Testis (tissue), 5 donors: ENCODE measurements around the gene PRELID3B. TPM values are rescaled to one million over a fixed set of nuclear protein-coding genes. Genes with fewer than 3 reads are reported as not detected.

ENCODE experiments used
- DNase-seq: peaks from one replicate; pipeline ENCODE4 v3.0.0-alpha.2; 2019
- H3K27ac ChIP-seq, 2 donors: fragments of 200-600 bp; sonication (generic); one replicate each; pipeline ENCODE4 v1.5.1; 2019
- H3K27me3 ChIP-seq: fragments of 200-600 bp; sonication (generic); one replicate; pipeline ENCODE4 v1.5.1; 2019
- H3K36me3 ChIP-seq: fragments of 200-600 bp; sonication (generic); one replicate; pipeline ENCODE4 v1.5.1; 2017; ENCODE audit warnings: low read depth; ENCODE audit errors: missing control alignments
- H3K4me1 ChIP-seq: fragments of 200-600 bp; sonication (generic); one replicate; pipeline ENCODE4 v1.5.1; 2019
- H3K4me3 ChIP-seq, 2 donors: fragments of 200-600 bp; sonication (generic); one replicate each; pipeline ENCODE4 v1.5.1; 2017 to 2019
- H3K9me3 ChIP-seq: fragments of 200-600 bp; sonication (generic); one replicate; pipeline ENCODE4 v1.5.1; 2017
- POLR2A ChIP-seq: fragments of 450-650 bp; IDR thresholded peaks from one replicate; pipeline ENCODE4 v1.6.1; 2017; ENCODE audit warnings: antibody characterized with exemption, mild to moderate bottlenecking, moderate library complexity
- WGBS, 2 donors: methylation state at CpG; one replicate each; pipeline ENCODE4 v1.1.5; 2018; 5-methylcytosine and 5-hydroxymethylcytosine counted together
- intact Hi-C: fragments of 100-400 bp; cut with DNase I; formaldehyde crosslinking; loops from one replicate; pipeline ENCODE4 v1.15.1; 2023; ENCODE audit warnings: low total_unique reads
- long read RNA-seq, 2 donors: transcript quantifications; one replicate each; lab custom pipeline, GENCODE V29; 2026
- polyA plus RNA-seq: library from polyadenylated mRNA; stranded (reverse); fragments of 350-450 nt; fragmentation: Illumina TruSeq; extraction: RNeasy Lipid Tissue Mini Kit (QIAGEN cat#74804); gene quantifications from one replicate; pipeline ENCODE4 v1.2.3, GENCODE V29; 2014; ENCODE audit warnings: low read depth, low replicate concordance; ENCODE audit not compliant: insufficient read depth
- total RNA-seq, 2 donors: library from RNA; depleted of rRNA; stranded (reverse); fragments of >200 nt; gene quantifications; one replicate each; pipeline ENCODE4 v1.2.3, GENCODE V29; 2016
- TF ChIP-seq, protein P1 (sequence below), 3 experiments: fragments of 450-650 bp in 2 of 3; fragments of 200-600 bp in 1 of 3; sonication (generic) in 1 of 3; IDR thresholded peaks; one replicate each; pipeline ENCODE4 v1.5.1; 2016 to 2019; ENCODE audit warnings: antibody characterized with exemption in 3 of 3, mild to moderate bottlenecking in 2 of 3, moderate library complexity in 1 of 3

PRELID3B gene
- 10 to 100 TPM; 29.1 to 35.3 TPM for total RNA-seq
- polyA plus RNA-seq = 54.3 TPM
- long read RNA-seq, donor 1, transcript PRELID3B-201 (6 exons, 2,626 nt) = major isoform, 28 of 30 reads
- long read RNA-seq, donor 1, partial matches to known transcripts = 0 of 30 reads
- long read RNA-seq, donor 1, other reads (novel, unspliced or antisense) = 0 of 30 reads
- long read RNA-seq, donor 2, transcript PRELID3B-201 (6 exons, 2,626 nt) = major isoform, 25 of 26 reads
- long read RNA-seq, donor 2, partial matches to known transcripts = 0 of 26 reads
- long read RNA-seq, donor 2, other reads (novel, unspliced or antisense) = 0 of 26 reads

DNA sequence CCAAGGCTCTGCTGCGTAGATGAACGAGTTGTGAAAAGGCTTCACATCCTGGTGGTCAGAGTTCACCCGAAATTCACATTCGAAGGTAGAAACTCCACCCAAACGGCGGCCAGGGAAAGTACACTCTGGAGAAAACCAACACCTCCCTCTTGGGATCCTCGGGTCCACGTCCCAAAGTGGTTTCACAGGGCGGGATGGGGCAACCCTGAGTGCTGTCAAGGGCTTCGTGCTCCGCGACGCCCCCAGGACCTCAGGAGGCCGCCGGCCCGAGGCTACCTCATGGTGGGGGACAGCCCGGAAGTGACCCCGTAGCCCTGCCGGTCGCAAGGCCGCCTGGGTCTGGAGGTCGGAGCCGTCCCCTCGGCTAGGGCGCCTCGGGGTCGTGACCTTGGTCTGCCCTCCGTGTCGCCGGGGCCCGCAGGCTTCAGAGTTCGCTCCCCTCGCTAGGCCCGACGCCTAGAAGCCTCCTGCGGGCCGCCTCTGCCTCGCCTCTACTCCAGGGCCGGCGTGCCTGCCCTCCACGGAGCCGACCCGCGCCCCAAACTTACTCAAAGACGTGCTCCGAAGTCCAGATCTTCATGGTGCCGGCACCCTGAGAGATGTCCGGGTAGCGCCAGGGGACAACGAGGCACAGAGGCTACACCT, at the start of gene PRELID3B:
TSS of gene PRELID3B (minus strand) at position 636 of the 645 bp plus-strand sequence. CDS start at position 580, 56 bp downstream.
- 1 to 3% methylated on average over 21 to 36 of the region's 50 CpGs for WGBS, 2 donors
- no peaks in the 10 kb centered on the region for H3K36me3 ChIP-seq
- TF ChIP-seq POLR2A = no peak
- TF ChIP-seq, protein P1, sequence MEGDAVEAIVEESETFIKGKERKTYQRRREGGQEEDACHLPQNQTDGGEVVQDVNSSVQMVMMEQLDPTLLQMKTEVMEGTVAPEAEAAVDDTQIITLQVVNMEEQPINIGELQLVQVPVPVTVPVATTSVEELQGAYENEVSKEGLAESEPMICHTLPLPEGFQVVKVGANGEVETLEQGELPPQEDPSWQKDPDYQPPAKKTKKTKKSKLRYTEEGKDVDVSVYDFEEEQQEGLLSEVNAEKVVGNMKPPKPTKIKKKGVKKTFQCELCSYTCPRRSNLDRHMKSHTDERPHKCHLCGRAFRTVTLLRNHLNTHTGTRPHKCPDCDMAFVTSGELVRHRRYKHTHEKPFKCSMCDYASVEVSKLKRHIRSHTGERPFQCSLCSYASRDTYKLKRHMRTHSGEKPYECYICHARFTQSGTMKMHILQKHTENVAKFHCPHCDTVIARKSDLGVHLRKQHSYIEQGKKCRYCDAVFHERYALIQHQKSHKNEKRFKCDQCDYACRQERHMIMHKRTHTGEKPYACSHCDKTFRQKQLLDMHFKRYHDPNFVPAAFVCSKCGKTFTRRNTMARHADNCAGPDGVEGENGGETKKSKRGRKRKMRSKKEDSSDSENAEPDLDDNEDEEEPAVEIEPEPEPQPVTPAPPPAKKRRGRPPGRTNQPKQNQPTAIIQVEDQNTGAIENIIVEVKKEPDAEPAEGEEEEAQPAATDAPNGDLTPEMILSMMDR (IDR thresholded peaks at IDR 0.05) = no peak
- H3K27me3 ChIP-seq = no peaks in the 10 kb centered on the region
- peak within 1 kb of the TSS; percentile 67 to 88 for H3K4me3 ChIP-seq
- peaks cover 14% of the 10 kb centered on the region for H3K4me1 ChIP-seq
- peak; percentile 42 for DNase-seq
- H3K27ac ChIP-seq = peak within 1 kb of the TSS; percentile 71 to 74
- intact Hi-C loops = no loop called here
- H3K9me3 ChIP-seq = no peaks in the 10 kb centered on the region

DNA sequence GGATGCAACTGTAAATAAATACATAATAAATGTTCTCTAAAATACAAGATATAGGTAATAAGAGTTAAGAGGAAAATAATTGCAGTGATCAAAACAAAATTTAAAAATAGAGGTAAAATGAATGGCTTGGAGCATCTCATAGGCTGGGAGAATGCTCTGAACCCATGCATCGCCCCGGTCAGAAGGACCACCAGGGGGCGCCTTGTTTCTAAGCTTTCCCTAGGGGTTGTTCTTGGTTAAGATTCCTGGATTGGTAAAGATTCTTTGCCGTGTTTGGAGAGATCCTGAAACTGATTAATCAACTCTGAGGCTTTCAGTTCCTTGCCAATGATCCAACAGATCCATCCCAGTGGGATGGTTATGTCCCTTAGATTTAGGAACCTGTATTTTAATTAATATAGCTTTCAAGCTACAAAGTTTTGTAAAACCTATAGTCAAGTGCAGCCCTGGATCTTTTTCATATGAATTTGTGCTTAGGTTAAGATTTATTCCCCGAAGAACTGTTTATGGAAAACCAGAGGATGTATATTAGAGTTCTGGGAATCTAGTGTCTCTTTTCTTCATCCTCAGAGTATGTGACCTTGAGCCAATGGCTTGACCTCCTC, 45.3 kb upstream of the PRELID3B start:
- H3K9me3 ChIP-seq = no peaks in the 10 kb centered on the region
- DNase-seq = peak; percentile 93
- H3K4me1 ChIP-seq = no peaks in the 10 kb centered on the region
- WGBS, 2 donors = 18% methylated on average over 5 of the region's 5 CpGs
- no peaks in the 10 kb centered on the region for H3K36me3 ChIP-seq
- intact Hi-C loops = loop anchor here (5.0 kb wide), 1 partner anchor 134 kb away; no protein-coding TSS in a partner anchor
- no peak for TF ChIP-seq POLR2A
- TF ChIP-seq, protein P1 (IDR thresholded peaks at IDR 0.05) = peak; percentile 81 to 93 (median 83)
- H3K27me3 ChIP-seq = no peaks in the 10 kb centered on the region
- H3K27ac ChIP-seq = no peak overlapping the region
- H3K4me3 ChIP-seq = no peak overlapping the region

DNA sequence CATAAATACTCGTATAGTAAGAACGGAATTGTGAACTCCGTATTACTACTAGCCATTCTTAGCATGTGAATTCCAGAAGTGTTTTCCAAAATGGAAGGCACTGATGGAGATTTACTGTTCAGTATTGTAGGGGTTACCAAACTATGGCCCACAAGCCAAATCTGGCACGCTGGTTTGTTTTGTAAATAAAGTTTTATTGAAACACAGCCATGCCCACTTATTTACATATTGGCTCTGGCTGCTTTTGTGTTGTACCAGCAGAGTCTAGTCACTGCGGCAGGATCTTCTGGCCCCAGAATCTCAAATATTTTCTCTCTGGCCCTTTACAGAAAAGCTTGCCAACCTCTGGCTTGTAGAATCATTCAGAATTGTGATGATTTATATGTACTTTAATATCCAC, 44.3 kb upstream of the PRELID3B start:
- no peaks in the 10 kb centered on the region for H3K4me1 ChIP-seq
- no peaks in the 10 kb centered on the region for H3K36me3 ChIP-seq
- H3K4me3 ChIP-seq = no peak overlapping the region
- whole genome bisulfite sequencing, 2 donors = 76 to 79% methylated on average over 5 of the region's 5 CpGs
- H3K27ac ChIP-seq = no peak overlapping the region
- no peak for DNase-seq
- intact Hi-C loops = loop anchor here (5.0 kb wide), 1 partner anchor 135 kb away; no protein-coding TSS in a partner anchor
- TF ChIP-seq, protein P1 (IDR thresholded peaks at IDR 0.05) = no peak
- no peak for TF ChIP-seq POLR2A
- H3K9me3 ChIP-seq = no peaks in the 10 kb centered on the region
- no peaks in the 10 kb centered on the region for H3K27me3 ChIP-seq

DNA sequence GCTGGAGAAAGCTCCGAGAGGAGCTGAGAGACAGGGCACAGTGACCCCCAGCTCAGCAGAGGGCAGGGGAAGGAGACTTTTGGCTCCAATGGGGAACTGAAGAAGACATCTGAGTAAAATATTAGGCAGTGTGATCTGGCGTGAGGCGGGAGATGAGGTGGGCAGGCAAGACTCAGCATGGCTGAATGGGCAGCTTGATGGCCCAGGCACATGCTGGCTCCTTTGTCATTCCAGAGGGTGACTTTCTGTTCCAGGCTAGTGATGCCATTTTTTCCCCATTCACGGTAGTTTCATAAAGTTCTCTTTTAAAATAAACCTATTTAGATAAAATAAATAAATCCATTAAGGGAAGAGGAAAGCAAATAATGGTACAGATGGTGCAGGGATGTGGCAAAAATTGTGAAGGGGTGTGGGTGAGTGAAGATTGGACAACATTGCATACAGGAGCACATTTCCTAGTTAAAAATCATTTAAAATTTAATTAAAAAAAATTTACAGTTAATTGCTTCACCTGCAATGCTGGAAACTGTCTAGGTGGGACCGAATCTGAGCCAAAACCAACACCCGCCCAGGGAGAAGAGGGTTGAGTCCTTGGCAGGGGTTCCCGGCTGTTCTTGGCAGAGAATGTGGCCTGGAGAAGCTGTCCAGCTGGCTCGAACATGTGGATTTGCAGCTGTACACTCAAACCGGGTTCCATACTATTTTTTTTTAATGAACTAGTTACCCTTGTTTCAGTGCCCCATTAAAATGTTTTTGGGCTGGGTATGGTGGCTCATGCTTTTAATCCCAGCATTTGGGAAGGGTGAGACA, 41.7 kb upstream of the PRELID3B start:
- intact Hi-C loops = no loop called here
- Histone ChIP-seq H3K4me3 (no peak overlapping the region), H3K9me3 (no peaks in the 10 kb centered on the region), H3K36me3 (no peaks in the 10 kb centered on the region), H3K4me1 (no peaks in the 10 kb centered on the region), H3K27me3 (no peaks in the 10 kb centered on the region), H3K27ac (no peak overlapping the region)
- no peak for DNase-seq
- WGBS, 2 donors = 60 to 61% methylated on average over 9 of the region's 9 CpGs
- no peak for TF ChIP-seq POLR2A
- TF ChIP-seq, protein P1 (IDR thresholded peaks at IDR 0.05) = no peak
